Neural progenitor cell (in vitro differentiated cells): ENCODE results near the gene SMG7. TPM values are rescaled to one million over a fixed set of nuclear protein-coding genes. Genes with fewer than 3 reads are reported as not detected.

Source experiments
- DNase-seq: peaks from one replicate; pipeline ENCODE4 v3.0.0-alpha.2; 2016; ENCODE audit warnings: low spot score
- H2AFZ ChIP-seq: fragments of 200-600 bp; sonication (generic); replicated peaks from 2 replicates; pipeline ENCODE4 v1.6.1; 2016; ENCODE audit warnings: antibody characterized with exemption
- H3F3A ChIP-seq: fragments of 200-600 bp; sonication (generic); 2 replicates; pipeline ENCODE4 v1.6.1; 2016; ENCODE audit warnings: antibody characterized with exemption, low read depth
- H3K27ac ChIP-seq: fragments of 200-600 bp; sonication (generic); 2 replicates; pipeline ENCODE4 v1.5.1; 2016; ENCODE audit warnings: mild to moderate bottlenecking
- H3K27me3 ChIP-seq: fragments of 200-600 bp; sonication (generic); 2 replicates; pipeline ENCODE4 v1.6.1; 2016; ENCODE audit warnings: mild to moderate bottlenecking, moderate library complexity
- H3K36me3 ChIP-seq: fragments of 200-600 bp; sonication (generic); 2 replicates; pipeline ENCODE4 v1.5.1; 2016
- H3K4me1 ChIP-seq: fragments of 200-600 bp; sonication (generic); 2 replicates; pipeline ENCODE4 v1.6.1; 2016; ENCODE audit warnings: mixed run types
- H3K4me2 ChIP-seq: fragments of 200-600 bp; sonication (generic); 2 replicates; pipeline ENCODE4 v1.6.1; 2016
- H3K4me3 ChIP-seq: fragments of 200-600 bp; sonication (generic); 2 replicates; pipeline ENCODE4 v1.5.1; 2016
- H3K79me2 ChIP-seq: fragments of 200-600 bp; sonication (generic); 2 replicates; pipeline ENCODE4 v1.6.1; 2016; ENCODE audit warnings: low read depth
- H3K9ac ChIP-seq: fragments of 200-600 bp; sonication (generic); 2 replicates; pipeline ENCODE4 v1.6.1; 2016
- H3K9me3 ChIP-seq: fragments of 200-600 bp; sonication (generic); 2 replicates; pipeline ENCODE4 v1.5.1; 2016; ENCODE audit warnings: low read depth
- H4K20me1 ChIP-seq: fragments of 200-600 bp; sonication (generic); 2 replicates; pipeline ENCODE4 v1.6.1; 2016; ENCODE audit warnings: low read depth
- H3K27ac Mint-ChIP-seq: 3 replicates; pipeline ENCODE4 v1.8.0; 2021; ENCODE audit warnings: mixed read lengths
- H3K27me3 Mint-ChIP-seq: 2 replicates; pipeline ENCODE4 v1.8.0; 2022; ENCODE audit warnings: low read depth, mild to moderate bottlenecking, inconsistent platforms, moderate library complexity, mixed read lengths; ENCODE audit not compliant: insufficient read depth
- H3K36me3 Mint-ChIP-seq: 3 replicates; pipeline ENCODE4 v1.8.0; 2021; ENCODE audit warnings: mixed read lengths
- H3K4me1 Mint-ChIP-seq: 3 replicates; pipeline ENCODE4 v1.8.0; 2021; ENCODE audit warnings: mixed read lengths
- H3K4me3 Mint-ChIP-seq: 3 replicates; pipeline ENCODE4 v1.8.0; 2021; ENCODE audit warnings: mild to moderate bottlenecking, moderate library complexity, mixed read lengths
- H3K9me3 Mint-ChIP-seq: 3 replicates; pipeline ENCODE4 v1.8.0; 2020; ENCODE audit warnings: mixed read lengths
- CTCF ChIP-seq: fragments of 200-600 bp; sonication (generic); IDR thresholded peaks from 2 replicates; pipeline ENCODE4 v1.5.1; 2017; ENCODE audit warnings: antibody characterized with exemption, mild to moderate bottlenecking
- EZH2 ChIP-seq: fragments of 200-600 bp; sonication (generic); IDR thresholded peaks from 2 replicates; pipeline ENCODE4 v1.6.1; 2017; ENCODE audit warnings: antibody characterized with exemption, mild to moderate bottlenecking, moderate library complexity
- EZH2phosphoT487 ChIP-seq: fragments of 200-600 bp; sonication (generic); IDR thresholded peaks from 2 replicates; pipeline ENCODE4 v1.6.1; 2017; ENCODE audit warnings: antibody characterized with exemption
- total RNA-seq: library from RNA; depleted of rRNA; stranded (reverse); fragments of >200 nt; gene quantifications from 2 replicates; pipeline ENCODE4 v1.2.3, GENCODE V29; 2015; ENCODE audit warnings: low replicate concordance

SMG7 gene
- total RNA-seq, 1 donor from 2014 or later: 33.5 TPM

- no peak overlapping the region for H3K4me3 Mint-ChIP-seq
- no peaks in the 10 kb centered on the region for H3K27me3 ChIP-seq
- H3K4me1 ChIP-seq: no peaks in the 10 kb centered on the region
- no peak overlapping the region for H3K4me3 ChIP-seq
- no peak overlapping the region for H2AFZ ChIP-seq
- H3K9ac ChIP-seq: no peak overlapping the region
- H3F3A ChIP-seq: no peaks in the 10 kb centered on the region
- H3K4me1 Mint-ChIP-seq: no peaks in the 10 kb centered on the region
- H3K27me3 Mint-ChIP-seq: peaks cover 5% of the 10 kb centered on the region
- no peak overlapping the region for H3K4me2 ChIP-seq
- TF ChIP-seq EZH2 (no peak), EZH2phosphoT487 (no peak), CTCF (no peak)
- H3K9me3 Mint-ChIP-seq: no peaks in the 10 kb centered on the region
- no peak overlapping the region for H3K27ac ChIP-seq
- H3K36me3 ChIP-seq: no peaks in the 10 kb centered on the region
- no peaks in the 10 kb centered on the region for H3K36me3 Mint-ChIP-seq
- no peak overlapping the region for H3K27ac Mint-ChIP-seq
- no peaks in the 10 kb centered on the region for H3K79me2 ChIP-seq
- no peaks in the 10 kb centered on the region for H3K9me3 ChIP-seq
- no peak for DNase-seq
- no peaks in the 10 kb centered on the region for H4K20me1 ChIP-seq
These were observed 22.2 kb upstream of the SMG7 start for GRCh38 chr1:183450093-183450492.

GRCh38 chr1:183454377-183454776 is 17.9 kb upstream of the SMG7 start:
- H2AFZ ChIP-seq: no peak overlapping the region
- H3K36me3 ChIP-seq: no peaks in the 10 kb centered on the region
- H3K27ac Mint-ChIP-seq: no peak overlapping the region

GRCh38 chr1:183456826-183457225 is 15.5 kb upstream of the SMG7 start:
- H3K9me3 ChIP-seq: no peaks in the 10 kb centered on the region
- H3K36me3 ChIP-seq: no peaks in the 10 kb centered on the region
- no peak overlapping the region for H3K4me3 ChIP-seq
- no peaks in the 10 kb centered on the region for H3K79me2 ChIP-seq
- no peaks in the 10 kb centered on the region for H3K36me3 Mint-ChIP-seq
- H3K4me1 Mint-ChIP-seq: no peaks in the 10 kb centered on the region
- no peak overlapping the region for H3K27ac ChIP-seq
- H4K20me1 ChIP-seq: no peaks in the 10 kb centered on the region
- no peak overlapping the region for H3K27ac Mint-ChIP-seq
- no peak overlapping the region for H3K9ac ChIP-seq
- H3F3A ChIP-seq: no peaks in the 10 kb centered on the region
- no peaks in the 10 kb centered on the region for H3K4me1 ChIP-seq
- DNase-seq: no peak
- H3K4me2 ChIP-seq: no peak overlapping the region
- no peaks in the 10 kb centered on the region for H3K9me3 Mint-ChIP-seq
- H3K4me3 Mint-ChIP-seq: no peak overlapping the region
- TF ChIP-seq CTCF: no peak
- TF ChIP-seq EZH2: no peak
- no peak for TF ChIP-seq EZH2phosphoT487
- H3K27me3 ChIP-seq: no peaks in the 10 kb centered on the region
- H2AFZ ChIP-seq: no peak overlapping the region
- H3K27me3 Mint-ChIP-seq: peaks cover 2% of the 10 kb centered on the region

More at GRCh38 chr1:183454377-183454776, 17.9 kb upstream of the SMG7 start:
- Histone ChIP-seq H4K20me1 (no peaks in the 10 kb centered on the region), H3K9me3 (no peaks in the 10 kb centered on the region), H3K4me1 (no peaks in the 10 kb centered on the region), H3F3A (no peaks in the 10 kb centered on the region), H3K9ac (no peak overlapping the region), H3K4me3 (no peak overlapping the region), H3K27me3 (no peaks in the 10 kb centered on the region), H3K79me2 (no peaks in the 10 kb centered on the region), H3K27ac (no peak overlapping the region), H3K4me2 (no peak overlapping the region)
- H3K9me3 Mint-ChIP-seq: no peaks in the 10 kb centered on the region
- TF ChIP-seq EZH2 (no peak), CTCF (no peak)
- DNase-seq: no peak
- H3K36me3 Mint-ChIP-seq: no peaks in the 10 kb centered on the region
- no peak overlapping the region for H3K4me3 Mint-ChIP-seq
- peaks cover 5% of the 10 kb centered on the region for H3K27me3 Mint-ChIP-seq
- H3K4me1 Mint-ChIP-seq: no peaks in the 10 kb centered on the region
